Activated T-cell treated with anti-CD3 and anti-CD28 coated beads, Interleukin-2, amount 50 U/mL, for 72 hours (primary cell): ENCODE data around the gene SCGB2B2. TPM values are rescaled to one million over a fixed set of nuclear protein-coding genes. Genes with fewer than 3 reads are reported as not detected.

Experiments
- ATAC-seq, 2 donors: fragments of 150-1000 bp; cut with Tn5 transposase; replicated peaks in 1 of 2; 2 replicates each; pipeline ENCODE4 v1.10.0; 2021; ENCODE audit warnings: moderate library complexity in 2 of 2, mild to moderate bottlenecking in 1 of 2
- DNase-seq, 2 donors: peaks; one replicate each; pipeline ENCODE4 v3.0.0; 2021 to 2022; ENCODE audit warnings: mixed read lengths in 1 of 2
- H3K27ac Mint-ChIP-seq: one replicate; pipeline ENCODE4 v1.8.0; 2022; ENCODE audit warnings: mild to moderate bottlenecking, moderate library complexity, mixed read lengths
- H3K27me3 Mint-ChIP-seq: one replicate; pipeline ENCODE4 v1.8.0; 2022; ENCODE audit warnings: low read depth, mixed read lengths
- H3K36me3 Mint-ChIP-seq, 2 donors: one replicate each; pipeline ENCODE4 v1.8.0; 2022; ENCODE audit warnings: mixed read lengths in 2 of 2, mild to moderate bottlenecking in 1 of 2; ENCODE audit not compliant: insufficient read depth in 2 of 2
- H3K4me1 Mint-ChIP-seq: one replicate; pipeline ENCODE4 v1.8.0; 2022; ENCODE audit warnings: low read depth, mixed read lengths
- H3K4me3 Mint-ChIP-seq, 2 donors: one replicate each; pipeline ENCODE4 v1.8.0; 2022; ENCODE audit warnings: mild to moderate bottlenecking in 2 of 2, mixed read lengths in 2 of 2, moderate library complexity in 2 of 2
- H3K9me3 Mint-ChIP-seq, 2 donors: one replicate each; pipeline ENCODE4 v1.8.0; 2022; ENCODE audit warnings: mixed read lengths in 2 of 2
- total RNA-seq, 2 donors: library from RNA; stranded (reverse); gene quantifications; one replicate each; pipeline ENCODE4 v1.2.3, GENCODE V29; 2022

The SCGB2B2 gene
- total RNA-seq, 2 donors from 2014 or later: 1.4 to 1.6 TPM

GRCh38 chr19:34642241-34642640 is 34.7 kb downstream of the SCGB2B2 start:
- DNase-seq: no peak
- ATAC-seq: no peak
- Mint-ChIP-seq H3K9me3 (no peaks in the 10 kb centered on the region), H3K27me3 (no peaks in the 10 kb centered on the region), H3K36me3 (no peaks in the 10 kb centered on the region), H3K4me3 (no peak overlapping the region), H3K27ac (no peak overlapping the region), H3K4me1 (no peaks in the 10 kb centered on the region)

GRCh38 chr19:34639491-34640085 is 37.4 kb downstream of the SCGB2B2 start:
- no peak overlapping the region for H3K4me3 Mint-ChIP-seq
- H3K27ac Mint-ChIP-seq: no peak overlapping the region
- H3K36me3 Mint-ChIP-seq: peaks cover 1 to 4% of the 10 kb centered on the region in 2 donors
- ATAC-seq: peak; percentile 36 to 57
- H3K9me3 Mint-ChIP-seq: peaks cover 0 to 10% of the 10 kb centered on the region in 2 donors
- no peaks in the 10 kb centered on the region for H3K27me3 Mint-ChIP-seq
- peak; percentile 55 to 66 for DNase-seq
- H3K4me1 Mint-ChIP-seq: no peaks in the 10 kb centered on the region

GRCh38 chr19:34633802-34634201 is 43.2 kb downstream of the SCGB2B2 start:
- Mint-ChIP-seq H3K4me3 (no peak overlapping the region), H3K27me3 (no peaks in the 10 kb centered on the region), H3K4me1 (no peaks in the 10 kb centered on the region), H3K27ac (no peak overlapping the region), H3K36me3 (peaks cover 7 to 12% of the 10 kb centered on the region in 2 donors), H3K9me3 (peaks cover 4 to 14% of the 10 kb centered on the region in 2 donors)
- no peak for ATAC-seq
- no peak for DNase-seq

Other genes with a start within 250 kb of the SCGB2B2 start
- 100 to 1,000 TPM; 153 to 183 TPM for gene UBA2, start 248.8 kb downstream of the SCGB2B2 start, total RNA-seq
- under 1 TPM; 0.30 to 0.70 TPM for gene WTIP, start 195.4 kb downstream of the SCGB2B2 start, total RNA-seq
- 10 to 100 TPM; 20.7 to 25.5 TPM for gene ZNF302, start 519 bp upstream of the SCGB2B2 start, total RNA-seq
- 1 to 10 TPM; 5.7 to 7.7 TPM for gene ZNF181, start 57.1 kb upstream of the SCGB2B2 start, total RNA-seq
- 1 to 10 TPM; 5.2 to 5.3 TPM for gene ZNF599, start 96.1 kb upstream of the SCGB2B2 start, total RNA-seq
- 1 to 10 TPM; 4.6 to 8.5 TPM for gene ZNF30, start 249.7 kb upstream of the SCGB2B2 start, total RNA-seq